A549 (cell line): ENCODE results near the gene TNFAIP6.

Experiments used
- MAZ ChIP-seq: fragments of 150-350 bp; IDR thresholded peaks from 2 replicates; pipeline ENCODE4 v1.6.1; 2014; ENCODE audit warnings: antibody characterized with exemption, low read depth, low read length, borderline replicate concordance
- TF ChIP-seq, protein P1 (sequence below): fragments of >200 bp; sonication (Bioruptor Twin); formaldehyde crosslinking; IDR thresholded peaks from 3 replicates; pipeline ENCODE4 v1.5.1; 2016

DNA sequence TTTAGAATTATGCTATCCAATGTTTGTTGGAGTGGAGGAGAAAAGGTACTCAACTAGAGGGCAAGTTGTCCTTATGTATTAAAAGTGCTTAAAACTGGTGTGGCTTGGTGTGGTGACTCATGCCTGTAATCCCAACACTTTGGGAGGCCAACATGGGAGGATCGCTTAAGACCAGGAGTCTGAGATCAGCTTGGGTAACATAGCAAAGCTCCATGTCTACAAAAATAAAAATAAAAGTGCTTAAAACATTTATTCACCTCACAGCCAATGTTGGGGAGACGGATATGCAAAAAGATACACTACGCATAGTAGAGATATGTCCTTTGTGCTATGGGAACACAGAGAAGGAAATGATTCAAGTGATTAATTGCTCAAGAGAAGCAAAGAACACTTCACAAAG is 19.3 kb upstream of the TNFAIP6 start:
- TF ChIP-seq, protein P1, sequence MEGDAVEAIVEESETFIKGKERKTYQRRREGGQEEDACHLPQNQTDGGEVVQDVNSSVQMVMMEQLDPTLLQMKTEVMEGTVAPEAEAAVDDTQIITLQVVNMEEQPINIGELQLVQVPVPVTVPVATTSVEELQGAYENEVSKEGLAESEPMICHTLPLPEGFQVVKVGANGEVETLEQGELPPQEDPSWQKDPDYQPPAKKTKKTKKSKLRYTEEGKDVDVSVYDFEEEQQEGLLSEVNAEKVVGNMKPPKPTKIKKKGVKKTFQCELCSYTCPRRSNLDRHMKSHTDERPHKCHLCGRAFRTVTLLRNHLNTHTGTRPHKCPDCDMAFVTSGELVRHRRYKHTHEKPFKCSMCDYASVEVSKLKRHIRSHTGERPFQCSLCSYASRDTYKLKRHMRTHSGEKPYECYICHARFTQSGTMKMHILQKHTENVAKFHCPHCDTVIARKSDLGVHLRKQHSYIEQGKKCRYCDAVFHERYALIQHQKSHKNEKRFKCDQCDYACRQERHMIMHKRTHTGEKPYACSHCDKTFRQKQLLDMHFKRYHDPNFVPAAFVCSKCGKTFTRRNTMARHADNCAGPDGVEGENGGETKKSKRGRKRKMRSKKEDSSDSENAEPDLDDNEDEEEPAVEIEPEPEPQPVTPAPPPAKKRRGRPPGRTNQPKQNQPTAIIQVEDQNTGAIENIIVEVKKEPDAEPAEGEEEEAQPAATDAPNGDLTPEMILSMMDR: no peak
- no peak for TF ChIP-seq MAZ
